Panc1 (cell line): ENCODE measurements around the gene CETN1.

Experiments used
- POLR2AphosphoS5 ChIP-seq: IDR thresholded peaks from 2 replicates; pipeline ENCODE4 v1.6.1; 2012; ENCODE audit warnings: mild to moderate bottlenecking, low read depth, low read length, moderate library complexity
- SIN3A ChIP-seq: IDR thresholded peaks from 2 replicates; pipeline ENCODE4 v1.6.1; 2012; ENCODE audit warnings: low read depth, mild to moderate bottlenecking, low read length, moderate library complexity, borderline replicate concordance; ENCODE audit not compliant: insufficient read depth
- TF ChIP-seq, protein P1 (sequence below): fragments of 450-650 bp; IDR thresholded peaks from 2 replicates; pipeline ENCODE4 v1.5.1; 2017; ENCODE audit warnings: mild to moderate bottlenecking
- TF ChIP-seq, protein P2 (sequence below), 2 experiments: IDR thresholded peaks; 2 replicates each; pipeline ENCODE4 v1.6.1; 2011 to 2012; ENCODE audit warnings: low read depth in 2 of 2, control low read depth in 1 of 2, low read length in 1 of 2, mild to moderate bottlenecking in 1 of 2, moderate library complexity in 1 of 2; ENCODE audit not compliant: insufficient read depth in 1 of 2

DNA sequence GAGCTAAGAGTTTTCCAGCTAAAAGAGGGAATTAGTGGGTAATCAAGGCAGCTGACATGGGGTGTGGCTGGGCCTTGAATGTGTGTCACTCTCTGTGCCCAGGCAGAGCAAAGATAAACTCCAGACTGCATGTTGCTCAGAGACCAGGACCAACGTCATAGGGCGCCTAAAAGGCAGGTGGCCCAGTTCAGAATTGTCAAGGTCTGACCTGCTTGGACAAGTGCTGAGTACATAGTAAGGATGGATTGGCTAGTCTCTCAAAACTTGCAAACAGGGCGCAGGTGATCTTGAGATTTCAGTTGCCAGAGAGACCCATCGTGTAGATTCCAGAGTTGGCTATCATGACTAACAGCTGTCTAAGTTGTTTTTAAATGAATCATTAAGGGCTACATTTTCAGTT, 35.6 kb downstream of the CETN1 start:
- TF ChIP-seq, protein P1, sequence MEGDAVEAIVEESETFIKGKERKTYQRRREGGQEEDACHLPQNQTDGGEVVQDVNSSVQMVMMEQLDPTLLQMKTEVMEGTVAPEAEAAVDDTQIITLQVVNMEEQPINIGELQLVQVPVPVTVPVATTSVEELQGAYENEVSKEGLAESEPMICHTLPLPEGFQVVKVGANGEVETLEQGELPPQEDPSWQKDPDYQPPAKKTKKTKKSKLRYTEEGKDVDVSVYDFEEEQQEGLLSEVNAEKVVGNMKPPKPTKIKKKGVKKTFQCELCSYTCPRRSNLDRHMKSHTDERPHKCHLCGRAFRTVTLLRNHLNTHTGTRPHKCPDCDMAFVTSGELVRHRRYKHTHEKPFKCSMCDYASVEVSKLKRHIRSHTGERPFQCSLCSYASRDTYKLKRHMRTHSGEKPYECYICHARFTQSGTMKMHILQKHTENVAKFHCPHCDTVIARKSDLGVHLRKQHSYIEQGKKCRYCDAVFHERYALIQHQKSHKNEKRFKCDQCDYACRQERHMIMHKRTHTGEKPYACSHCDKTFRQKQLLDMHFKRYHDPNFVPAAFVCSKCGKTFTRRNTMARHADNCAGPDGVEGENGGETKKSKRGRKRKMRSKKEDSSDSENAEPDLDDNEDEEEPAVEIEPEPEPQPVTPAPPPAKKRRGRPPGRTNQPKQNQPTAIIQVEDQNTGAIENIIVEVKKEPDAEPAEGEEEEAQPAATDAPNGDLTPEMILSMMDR: no peak
- TF ChIP-seq POLR2AphosphoS5 (no peak), SIN3A (no peak)
- TF ChIP-seq, protein P2, sequence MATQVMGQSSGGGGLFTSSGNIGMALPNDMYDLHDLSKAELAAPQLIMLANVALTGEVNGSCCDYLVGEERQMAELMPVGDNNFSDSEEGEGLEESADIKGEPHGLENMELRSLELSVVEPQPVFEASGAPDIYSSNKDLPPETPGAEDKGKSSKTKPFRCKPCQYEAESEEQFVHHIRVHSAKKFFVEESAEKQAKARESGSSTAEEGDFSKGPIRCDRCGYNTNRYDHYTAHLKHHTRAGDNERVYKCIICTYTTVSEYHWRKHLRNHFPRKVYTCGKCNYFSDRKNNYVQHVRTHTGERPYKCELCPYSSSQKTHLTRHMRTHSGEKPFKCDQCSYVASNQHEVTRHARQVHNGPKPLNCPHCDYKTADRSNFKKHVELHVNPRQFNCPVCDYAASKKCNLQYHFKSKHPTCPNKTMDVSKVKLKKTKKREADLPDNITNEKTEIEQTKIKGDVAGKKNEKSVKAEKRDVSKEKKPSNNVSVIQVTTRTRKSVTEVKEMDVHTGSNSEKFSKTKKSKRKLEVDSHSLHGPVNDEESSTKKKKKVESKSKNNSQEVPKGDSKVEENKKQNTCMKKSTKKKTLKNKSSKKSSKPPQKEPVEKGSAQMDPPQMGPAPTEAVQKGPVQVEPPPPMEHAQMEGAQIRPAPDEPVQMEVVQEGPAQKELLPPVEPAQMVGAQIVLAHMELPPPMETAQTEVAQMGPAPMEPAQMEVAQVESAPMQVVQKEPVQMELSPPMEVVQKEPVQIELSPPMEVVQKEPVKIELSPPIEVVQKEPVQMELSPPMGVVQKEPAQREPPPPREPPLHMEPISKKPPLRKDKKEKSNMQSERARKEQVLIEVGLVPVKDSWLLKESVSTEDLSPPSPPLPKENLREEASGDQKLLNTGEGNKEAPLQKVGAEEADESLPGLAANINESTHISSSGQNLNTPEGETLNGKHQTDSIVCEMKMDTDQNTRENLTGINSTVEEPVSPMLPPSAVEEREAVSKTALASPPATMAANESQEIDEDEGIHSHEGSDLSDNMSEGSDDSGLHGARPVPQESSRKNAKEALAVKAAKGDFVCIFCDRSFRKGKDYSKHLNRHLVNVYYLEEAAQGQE (IDR thresholded peaks at IDR 0.05; ENCODE audit: insufficient read depth in 1 of 2, low read depth in 2 of 2, low read length in 1 of 2): no peak
